K562 (cell line): ENCODE results near the gene HCN3. TPM values are rescaled to one million over a fixed set of nuclear protein-coding genes. Genes with fewer than 3 reads are reported as not detected.
A peak's percentile ranks its signal among the peaks of the same experiment; 100 is the strongest.

Source experiments
- ATF3 ChIP-seq, 2 experiments: fragments of 450-650 bp in 1 of 2; sonication (generic) in 1 of 2; formaldehyde crosslinking in 1 of 2; IDR thresholded peaks in 1 of 2; conservative IDR thresholded peaks in 1 of 2; 2 replicates each; pipeline versions ENCODE4 v1.6.1 to v1.8.1; 2016 to 2023; ENCODE audit warnings: mild to moderate bottlenecking in 2 of 2, moderate library complexity in 2 of 2, inconsistent platforms in 1 of 2, missing genetic modification reagents in 1 of 2
- GTF2F1 ChIP-seq: IDR thresholded peaks from 2 replicates; pipeline ENCODE4 v1.6.1; 2011; ENCODE audit warnings: low read depth, low read length, improper control_type of control experiment
- L3MBTL2 ChIP-seq: fragments of 450-650 bp; IDR thresholded peaks from 2 replicates; pipeline ENCODE4 v1.6.1; 2016; ENCODE audit warnings: mild to moderate bottlenecking, moderate library complexity
- MCM5 ChIP-seq: fragments of 450-650 bp; IDR thresholded peaks from 2 replicates; pipeline ENCODE4 v1.6.1; 2016; ENCODE audit warnings: low read depth
- NR0B1 ChIP-seq: fragments of 450-650 bp; IDR thresholded peaks from one replicate; pipeline ENCODE4 v1.6.1; 2018; ENCODE audit warnings: mild to moderate bottlenecking, moderate library complexity; ENCODE audit not compliant: partially characterized antibody
- PHB2 ChIP-seq: fragments of 450-650 bp; IDR thresholded peaks from 2 replicates; pipeline ENCODE4 v1.6.1; 2017; ENCODE audit warnings: low read depth
- PKNOX1 ChIP-seq: fragments of 450-650 bp; IDR thresholded peaks from 2 replicates; pipeline ENCODE4 v1.6.1; 2016
- PRMT5 ChIP-seq: sonication (generic); formaldehyde crosslinking; IDR thresholded peaks from 2 replicates; pipeline ENCODE4 v1.5.0; 2020; ENCODE audit warnings: missing genetic modification reagents
- PRPF4 ChIP-seq: fragments of 200-400 bp; formaldehyde crosslinking; IDR thresholded peaks from one replicate; pipeline ENCODE4 v1.6.1; 2017; ENCODE audit warnings: low read length, low read depth, mild to moderate bottlenecking; ENCODE audit not compliant: insufficient read depth, poor library complexity, severe bottlenecking
- SNIP1 ChIP-seq: fragments of 450-650 bp; IDR thresholded peaks from 2 replicates; pipeline ENCODE4 v1.7.1; 2017; ENCODE audit warnings: low read depth, mild to moderate bottlenecking
- SNRNP70 ChIP-seq: fragments of 200-400 bp; formaldehyde crosslinking; optimal IDR thresholded peaks from 2 replicates; pipeline ENCODE3; 2017; ENCODE audit warnings: low read depth, low read length
- TCF7 ChIP-seq: sonication (generic); IDR thresholded peaks from 2 replicates; pipeline ENCODE4 v1.6.1; 2016; ENCODE audit warnings: antibody characterized with exemption, borderline replicate concordance
- THRA ChIP-seq: fragments of 450-650 bp; IDR thresholded peaks from 2 replicates; pipeline ENCODE4 v1.6.1; 2017; ENCODE audit warnings: mild to moderate bottlenecking, moderate library complexity
- ZBTB9 ChIP-seq: fragments of 450-650 bp; formaldehyde crosslinking; IDR thresholded peaks from 2 replicates; pipeline ENCODE4 v1.4.0; 2020; ENCODE audit warnings: mild to moderate bottlenecking, moderate library complexity
- ZHX1 ChIP-seq: fragments of 150-350 bp; conservative IDR thresholded peaks from 2 replicates; pipeline ENCODE4 v1.6.1; 2014; ENCODE audit warnings: low read length
- ZKSCAN3 ChIP-seq: fragments of 250-450 bp; sonication (Bioruptor Pico); IDR thresholded peaks from 2 replicates; pipeline ENCODE4 v1.4.0; 2020
- ZNF384 ChIP-seq: IDR thresholded peaks from 2 replicates; pipeline ENCODE4 v1.6.1; 2012; ENCODE audit warnings: low read depth, low read length, improper control_type of control experiment
- ZNF583 ChIP-seq: fragments of 250-450 bp; sonication (Bioruptor Pico); IDR thresholded peaks from 2 replicates; pipeline ENCODE4 v1.4.0; 2020
- ZNF695 ChIP-seq: fragments of 450-650 bp; formaldehyde crosslinking; IDR thresholded peaks from 2 replicates; pipeline ENCODE4 v1.4.0; 2020; ENCODE audit warnings: mild to moderate bottlenecking, moderate library complexity
- ZSCAN29 ChIP-seq: fragments of 450-650 bp; IDR thresholded peaks from 2 replicates; pipeline ENCODE4 v1.6.1; 2017
- polyA plus RNA-seq, 8 experiments: library from polyadenylated mRNA; depleted of rRNA in 4 of 8; stranded (reverse) in 5 of 8; unstranded in 3 of 8; fragments of >200 nt; fragmentation: Nextera tagmentation in 2 of 8; fragmentation: Illumina TruSeq in 1 of 8; extraction: Ambion mirVana in 2 of 8; extraction: Trizol in 1 of 8; gene quantifications; 2 replicates each; pipeline versions ENCODE4 v1.2.1 to v1.2.3, GENCODE V29; 2011 to 2014; ENCODE audit warnings: inconsistent platforms in 1 of 8, missing spikeins in 1 of 8
- total RNA-seq, 7 experiments: library from RNA; depleted of rRNA in 6 of 7; stranded (reverse); fragments of >200 nt in 6 of 7; fragmentation: Illumina TruSeq in 2 of 7; extraction: Trizol in 2 of 7; gene quantifications; 2 replicates each; pipeline versions ENCODE4 v1.2.1 to v1.2.3, GENCODE V29; 2011 to 2021; ENCODE audit warnings: low replicate concordance in 1 of 7

The HCN3 gene
- total and polyA plus RNA-seq, 9 of the 15 experiments (the other 6 are each of a cell fraction or from before 2014, with no cell fraction given), result 0.91 to 9.7 (median 3.9) TPM

- TF ChIP-seq PKNOX1, result no peak
- TF ChIP-seq ZNF695 (CRISPR knock-in tag), result no peak
- no peak for TF ChIP-seq NR0B1
- TF ChIP-seq PHB2, result no peak
- TF ChIP-seq ZHX1, result no peak
- TF ChIP-seq THRA, result no peak
- TF ChIP-seq ZNF583, result peak; percentile 98
- no peak for TF ChIP-seq ZNF384
- no peak; the same call in 1 of the 2 replicates for TF ChIP-seq TCF7
- TF ChIP-seq ZSCAN29, result no peak
- TF ChIP-seq PRMT5, result no peak
- TF ChIP-seq MCM5, result no peak
- peak; percentile 98 for TF ChIP-seq ZBTB9
- no peak for TF ChIP-seq ZKSCAN3 (CRISPR knock-in tag)
- no peak for TF ChIP-seq ATF3 (IDR thresholded peaks at IDR 0.05)
- no peak for TF ChIP-seq ATF3 (CRISPR knock-in tag; conservative IDR thresholded peaks at IDR 0.05)
- TF ChIP-seq PRPF4, result no peak
- 0 out of 2 replicates have a peak, but pooled peaks have one; percentile 11 for TF ChIP-seq L3MBTL2
- no peak for TF ChIP-seq GTF2F1
- TF ChIP-seq SNIP1, result no peak
- TF ChIP-seq SNRNP70, result no peak
These were observed 30.0 kb downstream of the HCN3 start (continued) for GRCh38 chr1:155307247-155307740.
